HG02610 (cell line): ENCODE results near the gene ADAR.

Experiments used
- ATAC-seq: cut with Tn5 transposase; IDR thresholded peaks from one replicate; pipeline ENCODE4 v1.9.1; 2021; ENCODE audit warnings: mild to moderate bottlenecking, moderate library complexity; ENCODE audit not compliant: unreplicated experiment

ADAR gene

GRCh38 chr1:154586641-154587040, 21.3 kb downstream of the ADAR start:
- no peak for ATAC-seq

- no peak for ATAC-seq
Measured at GRCh38 chr1:154586231-154586630, 21.8 kb downstream of the ADAR start.

- no peak for ATAC-seq
Measured at GRCh38 chr1:154584267-154584994, 23.6 kb downstream of the ADAR start.

GRCh38 chr1:154583773-154584172, 24.2 kb downstream of the ADAR start:
- no peak for ATAC-seq

GRCh38 chr1:154582885-154583284, 25.1 kb downstream of the ADAR start:
- no peak for ATAC-seq

GRCh38 chr1:154581766-154582165, 26.2 kb downstream of the ADAR start:
- ATAC-seq: no peak

GRCh38 chr1:154579374-154579773, 28.6 kb downstream of the ADAR start:
- ATAC-seq: no peak

GRCh38 chr1:154578058-154578418, 29.9 kb downstream of the ADAR start:
- no peak for ATAC-seq

- no peak for ATAC-seq
Measured at GRCh38 chr1:154577346-154578057, 30.5 kb downstream of the ADAR start.

GRCh38 chr1:154575951-154576566, 31.9 kb downstream of the ADAR start:
- no peak for ATAC-seq

- no peak for ATAC-seq
Measured at GRCh38 chr1:154575147-154575927, 32.6 kb downstream of the ADAR start.

- ATAC-seq: no peak
Measured at GRCh38 chr1:154574716-154575115, 33.3 kb downstream of the ADAR start.

- ATAC-seq: no peak
Measured at GRCh38 chr1:154573168-154573510, 34.8 kb downstream of the ADAR start.

- no peak for ATAC-seq
Measured at GRCh38 chr1:154572468-154573167, 35.4 kb downstream of the ADAR start.

- ATAC-seq: no peak
Measured at GRCh38 chr1:154571964-154572288, 36.1 kb downstream of the ADAR start.

GRCh38 chr1:154571244-154571963, 36.6 kb downstream of the ADAR start:
- ATAC-seq: no peak

- ATAC-seq: no peak
Measured at GRCh38 chr1:154568157-154568815, 39.7 kb downstream of the ADAR start.

- ATAC-seq: no peak
Measured at GRCh38 chr1:154567386-154568156, 40.4 kb downstream of the ADAR start, which contains the start of gene CHRNB2. Gene CHRNB2 (plus strand): TSS chr1:154567778. CDS start chr1:154568045, 267 bp downstream.

GRCh38 chr1:154565876-154566275, 42.1 kb downstream of the ADAR start:
- no peak for ATAC-seq
